ENCODE measurements around the gene TMPRSS3.

TMPRSS3 gene

GRCh38 chr21:42429021-42429420, 33.2 kb upstream of the TMPRSS3 start:
- no peak for DNase-seq (ENCODE audit: low read depth in 1 of 2, low spot score in 1 of 2)

GRCh38 chr21:42427809-42428419, 32.1 kb upstream of the TMPRSS3 start:
- no peak for DNase-seq (ENCODE audit: low read depth in 1 of 2, low spot score in 1 of 2)

GRCh38 chr21:42426876-42427480, 31.1 kb upstream of the TMPRSS3 start:
- no peak for DNase-seq (ENCODE audit: low read depth in 1 of 2, low spot score in 1 of 2)

GRCh38 chr21:42426424-42426823, 30.6 kb upstream of the TMPRSS3 start:
- no peak for DNase-seq (ENCODE audit: low read depth in 1 of 2, low spot score in 1 of 2)

GRCh38 chr21:42425591-42425990, 29.7 kb upstream of the TMPRSS3 start:
- DNase-seq (ENCODE audit: low read depth in 1 of 2, low spot score in 1 of 2): no peak

- DNase-seq (ENCODE audit: low read depth in 1 of 2, low spot score in 1 of 2): peak in 1 of 2 donors; percentile 56
Measured at GRCh38 chr21:42424914-42425541, 29.2 kb upstream of the TMPRSS3 start.

GRCh38 chr21:42423685-42424084, 27.8 kb upstream of the TMPRSS3 start:
- no peak for DNase-seq (ENCODE audit: low read depth in 1 of 2, low spot score in 1 of 2)

GRCh38 chr21:42423197-42423675, 27.4 kb upstream of the TMPRSS3 start:
- DNase-seq (ENCODE audit: low read depth in 1 of 2, low spot score in 1 of 2): no peak

GRCh38 chr21:42421018-42421793, 25.4 kb upstream of the TMPRSS3 start:
- no peak for DNase-seq (ENCODE audit: low read depth in 1 of 2, low spot score in 1 of 2)

- DNase-seq (ENCODE audit: low read depth in 1 of 2, low spot score in 1 of 2): no peak
Measured at GRCh38 chr21:42419845-42420244, 24.0 kb upstream of the TMPRSS3 start.

- DNase-seq (ENCODE audit: low read depth in 1 of 2, low spot score in 1 of 2): no peak
Measured at GRCh38 chr21:42418886-42419285, 23.0 kb upstream of the TMPRSS3 start.

- DNase-seq (ENCODE audit: low read depth in 1 of 2, low spot score in 1 of 2): no peak
Measured at GRCh38 chr21:42417533-42417932, 21.7 kb upstream of the TMPRSS3 start.

- DNase-seq (ENCODE audit: low read depth in 1 of 2, low spot score in 1 of 2): peak; percentile 63 to 86
Measured at GRCh38 chr21:42414928-42415769, 19.3 kb upstream of the TMPRSS3 start.

- DNase-seq (ENCODE audit: low read depth in 1 of 2, low spot score in 1 of 2): no peak
Measured at GRCh38 chr21:42414553-42414927, 18.7 kb upstream of the TMPRSS3 start.

GRCh38 chr21:42414066-42414465, 18.2 kb upstream of the TMPRSS3 start:
- no peak for DNase-seq (ENCODE audit: low read depth in 1 of 2, low spot score in 1 of 2)

- DNase-seq (ENCODE audit: low read depth in 1 of 2, low spot score in 1 of 2): no peak
Measured at GRCh38 chr21:42413500-42413899, 17.6 kb upstream of the TMPRSS3 start.

- no peak for DNase-seq (ENCODE audit: low read depth in 1 of 2, low spot score in 1 of 2)
Measured at GRCh38 chr21:42413093-42413492, 17.2 kb upstream of the TMPRSS3 start.

- no peak for DNase-seq (ENCODE audit: low read depth in 1 of 2, low spot score in 1 of 2)
Measured at GRCh38 chr21:42412636-42412933, 16.7 kb upstream of the TMPRSS3 start.

- DNase-seq (ENCODE audit: low read depth in 1 of 2, low spot score in 1 of 2): no peak
Measured at GRCh38 chr21:42411891-42412635, 16.2 kb upstream of the TMPRSS3 start.

GRCh38 chr21:42411197-42411869, 15.5 kb upstream of the TMPRSS3 start:
- DNase-seq (ENCODE audit: low read depth in 1 of 2, low spot score in 1 of 2): no peak

All from activated T-helper 1 cell treated with anti-CD3 and anti-CD28 coated beads, Interleukin-2, amount 50 U/mL, for 16 hours (primary cell).